SK-N-SH (cell line): Measurements from ENCODE around the gene SPACA9. TPM values are rescaled to one million over a fixed set of nuclear protein-coding genes. Genes with fewer than 3 reads are reported as not detected.

Experiments
- CTCF ChIA-PET: fragments of 300-600, 350-600 bp; formaldehyde crosslinking; extraction: SDS; loops from one replicate; lab custom pipeline; 2021; lab: Yijun Ruan, JAX
- POLR2A ChIA-PET: fragments of 350-600 bp; sonication (Branson Sonifier 250); formaldehyde crosslinking; extraction: SDS; loops from one replicate; lab custom pipeline; 2020; ENCODE audit warnings: antibody characterized with exemption, inconsistent platforms; lab: Yijun Ruan, JAX
- DNase-seq: peaks from one replicate; pipeline ENCODE4 v3.0.0; 2012
- H2AFZ ChIP-seq: fragments of 200-600 bp; sonication (generic); 2 replicates; pipeline ENCODE4 v1.8.1; 2016; ENCODE audit warnings: antibody characterized with exemption, mild to moderate bottlenecking, low read depth
- H3F3A ChIP-seq: fragments of 200-600 bp; sonication (generic); replicated peaks from 2 replicates; pipeline ENCODE3; 2016; ENCODE audit warnings: antibody characterized with exemption, mild to moderate bottlenecking; ENCODE audit not compliant: insufficient read depth
- H3K27ac ChIP-seq, 2 experiments: fragments of 200-500 bp in 1 of 2; fragments of 200-600 bp in 1 of 2; sonication (Bioruptor generic) in 1 of 2; sonication (generic), shearing (Covaris generic) in 1 of 2; 2 replicates each; pipeline versions ENCODE4 v1.5.1 to v1.6.1; 2014 to 2016; ENCODE audit warnings: low read depth in 2 of 2, inconsistent platforms in 1 of 2, low read length in 1 of 2, mild to moderate bottlenecking in 1 of 2, mixed read lengths in 1 of 2
- H3K27me3 ChIP-seq: fragments of 200-600 bp; sonication (generic), shearing (Covaris generic); 2 replicates; pipeline ENCODE4 v1.6.1; 2016; ENCODE audit warnings: mixed run types; ENCODE audit not compliant: insufficient read depth
- H3K36me3 ChIP-seq, 2 experiments: fragments of 200-500 bp in 1 of 2; fragments of 200-600 bp in 1 of 2; sonication (Bioruptor generic) in 1 of 2; sonication (generic) in 1 of 2; replicated peaks in 1 of 2; 2 replicates each; pipeline versions ENCODE3 to v1.5.1; 2014 to 2016; ENCODE audit warnings: low read length in 1 of 2, mild to moderate bottlenecking in 1 of 2; ENCODE audit not compliant: insufficient read depth in 2 of 2, control insufficient read depth in 1 of 2
- H3K4me1 ChIP-seq, 2 experiments: fragments of 200-500 bp in 1 of 2; fragments of 200-600 bp in 1 of 2; sonication (Bioruptor generic) in 1 of 2; sonication (generic), shearing (Covaris generic) in 1 of 2; 2 replicates each; pipeline versions ENCODE4 v1.5.1 to v1.6.1; 2014 to 2016; ENCODE audit warnings: low read depth in 1 of 2, low read length in 1 of 2, mixed run types in 1 of 2; ENCODE audit not compliant: insufficient read depth in 2 of 2, control insufficient read depth in 1 of 2
- H3K4me2 ChIP-seq: fragments of 200-600 bp; sonication (generic), shearing (Covaris generic); 2 replicates; pipeline ENCODE4 v1.6.1; 2017; ENCODE audit warnings: mixed run types
- H3K4me3 ChIP-seq, 2 experiments: fragments of 200-500 bp in 1 of 2; fragments of 200-600 bp in 1 of 2; sonication (Bioruptor generic) in 1 of 2; sonication (generic), shearing (Covaris generic) in 1 of 2; 2 replicates each; pipeline versions ENCODE4 v1.5.1 to v1.8.1; 2014 to 2016; ENCODE audit warnings: low read depth in 2 of 2, inconsistent platforms in 1 of 2, low read length in 1 of 2, mild to moderate bottlenecking in 1 of 2, mixed read lengths in 1 of 2, moderate library complexity in 1 of 2
- H3K79me2 ChIP-seq: fragments of 200-600 bp; sonication (generic); 2 replicates; pipeline ENCODE4 v1.8.1; 2017; ENCODE audit warnings: mild to moderate bottlenecking; ENCODE audit not compliant: insufficient read depth
- H3K9ac ChIP-seq: fragments of 200-600 bp; sonication (generic); 2 replicates; pipeline ENCODE4 v1.6.1; 2017; ENCODE audit warnings: mixed run types
- H3K9me2 ChIP-seq: fragments of 200-600 bp; sonication (generic); 2 replicates; pipeline ENCODE4 v1.6.1; 2017; ENCODE audit warnings: mixed run types
- H3K9me3 ChIP-seq: fragments of 200-600 bp; sonication (generic); 2 replicates; pipeline ENCODE4 v1.6.1; 2017; ENCODE audit warnings: mixed run types, mild to moderate bottlenecking, moderate library complexity
- H4K20me1 ChIP-seq: fragments of 200-600 bp; sonication (generic); 2 replicates; pipeline ENCODE4 v1.6.1; 2017; ENCODE audit warnings: mild to moderate bottlenecking, mixed run types; ENCODE audit not compliant: insufficient read depth
- CHD2 ChIP-seq: fragments of 150-350 bp; IDR thresholded peaks from 2 replicates; pipeline ENCODE4 v1.6.1; 2018; ENCODE audit warnings: low read length; ENCODE audit not compliant: partially characterized antibody
- FOSL2 ChIP-seq: IDR thresholded peaks from 2 replicates; pipeline ENCODE4 v1.4.0; 2012; ENCODE audit warnings: low read depth, mild to moderate bottlenecking, moderate library complexity, borderline replicate concordance
- FOXJ3 ChIP-seq: sonication (generic); formaldehyde crosslinking; IDR thresholded peaks from 2 replicates; pipeline ENCODE4 v1.5.1; 2020; ENCODE audit warnings: mild to moderate bottlenecking, missing genetic modification reagents
- FOXM1 ChIP-seq: IDR thresholded peaks from 2 replicates; pipeline ENCODE4 v1.4.0; 2012; ENCODE audit warnings: low read depth, mild to moderate bottlenecking
- RAD21 ChIP-seq: IDR thresholded peaks from 2 replicates; pipeline ENCODE4 v1.6.1; 2012; ENCODE audit warnings: mild to moderate bottlenecking, low read length
- RCOR1 ChIP-seq: fragments of 150-350 bp; IDR thresholded peaks from 2 replicates; pipeline ENCODE4 v1.6.1; 2017; ENCODE audit warnings: antibody characterized with exemption, low read length
- TAF1 ChIP-seq: IDR thresholded peaks from 2 replicates; pipeline ENCODE4 v1.6.1; 2012; ENCODE audit warnings: low read depth, mild to moderate bottlenecking, low read length, moderate library complexity, borderline replicate concordance
- TCF12 ChIP-seq: IDR thresholded peaks from 2 replicates; pipeline ENCODE4 v1.4.0; 2012
- TEAD4 ChIP-seq: IDR thresholded peaks from 2 replicates; pipeline ENCODE4 v1.4.0; 2012; ENCODE audit warnings: mild to moderate bottlenecking, borderline replicate concordance; ENCODE audit not compliant: insufficient read depth
- YY1 ChIP-seq: IDR thresholded peaks from 2 replicates; pipeline ENCODE4 v1.4.0; 2012; ENCODE audit warnings: low read depth, mild to moderate bottlenecking
- WGBS: methylation state at CpG from one replicate; pipeline ENCODE4 v1.1.6; 2017; ENCODE audit warnings: low lambda C conversion rate; 5-methylcytosine and 5-hydroxymethylcytosine counted together
- polyA plus RNA-seq, 3 experiments: library from polyadenylated mRNA; depleted of rRNA; stranded (reverse); fragments of >200 nt; gene quantifications; 2 replicates each; pipeline ENCODE4 v1.2.3, GENCODE V29; 2012
- TF ChIP-seq, protein P1 (sequence below): IDR thresholded peaks from 2 replicates; pipeline ENCODE4 v1.4.0; 2012; ENCODE audit warnings: low read depth, borderline replicate concordance
- TF ChIP-seq, protein P2 (sequence below): IDR thresholded peaks from 2 replicates; pipeline ENCODE4 v1.4.0; 2012; ENCODE audit warnings: low read depth
- TF ChIP-seq, protein P3 (sequence below): IDR thresholded peaks from 2 replicates; pipeline ENCODE4 v1.6.1; 2012; ENCODE audit warnings: mild to moderate bottlenecking, low read depth, low read length, moderate library complexity
- TF ChIP-seq, protein P4 (sequence below): fragments of 200-600 bp; sonication (generic); IDR thresholded peaks from 2 replicates; pipeline ENCODE4 v1.6.1; 2017; ENCODE audit warnings: antibody characterized with exemption, mild to moderate bottlenecking, moderate library complexity

Gene SPACA9
- polyA plus RNA-seq, 1 of the 3 experiments (the other 2 are of a cell fraction): 9.8 TPM

DNA sequence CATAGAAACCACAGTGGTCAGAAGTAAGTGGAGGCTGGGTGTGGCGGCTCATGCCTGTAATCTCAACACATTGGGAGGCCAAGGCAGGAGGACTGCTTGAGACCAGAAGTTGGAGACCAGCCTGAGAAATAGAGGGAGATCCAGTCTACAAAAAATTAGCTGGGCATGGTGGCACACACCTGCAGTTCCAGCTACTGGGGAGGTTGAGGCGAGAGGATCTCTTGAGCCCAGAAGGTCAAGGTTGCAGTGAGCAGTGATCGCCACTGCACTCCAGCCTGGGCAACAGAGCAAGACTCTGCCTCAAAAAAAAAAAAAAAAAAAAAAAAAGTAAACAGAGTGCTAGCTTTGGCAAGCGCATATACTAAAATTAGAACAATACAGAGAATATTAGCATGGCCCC lies 25.2 kb upstream of the SPACA9 start:
- Histone ChIP-seq H3K9me2 (no peaks in the 10 kb centered on the region), H3K27ac (no peak overlapping the region), H3K27me3 (no peaks in the 10 kb centered on the region), H3K4me3 (no peak overlapping the region), H3F3A (no peaks in the 10 kb centered on the region), H3K4me2 (no peak overlapping the region), H3K4me1 (peaks cover 0 to 32% of the 10 kb centered on the region in 2 experiments; a peak in 1 of 4 replicates), H3K9ac (no peak overlapping the region), H3K36me3 (no peaks in the 10 kb centered on the region), H4K20me1 (no peaks in the 10 kb centered on the region), H3K79me2 (no peaks in the 10 kb centered on the region), H2AFZ (no peak overlapping the region), H3K9me3 (no peaks in the 10 kb centered on the region)
- WGBS: 86% methylated on average over 4 of the region's 4 CpGs
- POLR2A ChIA-PET: no interaction called here
- TF ChIP-seq, protein P1, sequence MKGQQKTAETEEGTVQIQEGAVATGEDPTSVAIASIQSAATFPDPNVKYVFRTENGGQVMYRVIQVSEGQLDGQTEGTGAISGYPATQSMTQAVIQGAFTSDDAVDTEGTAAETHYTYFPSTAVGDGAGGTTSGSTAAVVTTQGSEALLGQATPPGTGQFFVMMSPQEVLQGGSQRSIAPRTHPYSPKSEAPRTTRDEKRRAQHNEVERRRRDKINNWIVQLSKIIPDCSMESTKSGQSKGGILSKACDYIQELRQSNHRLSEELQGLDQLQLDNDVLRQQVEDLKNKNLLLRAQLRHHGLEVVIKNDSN: no peak
- TF ChIP-seq, protein P2, sequence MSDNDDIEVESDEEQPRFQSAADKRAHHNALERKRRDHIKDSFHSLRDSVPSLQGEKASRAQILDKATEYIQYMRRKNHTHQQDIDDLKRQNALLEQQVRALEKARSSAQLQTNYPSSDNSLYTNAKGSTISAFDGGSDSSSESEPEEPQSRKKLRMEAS: no peak
- TF ChIP-seq CHD2: no peak
- no peak for TF ChIP-seq RAD21
- TF ChIP-seq, protein P3, sequence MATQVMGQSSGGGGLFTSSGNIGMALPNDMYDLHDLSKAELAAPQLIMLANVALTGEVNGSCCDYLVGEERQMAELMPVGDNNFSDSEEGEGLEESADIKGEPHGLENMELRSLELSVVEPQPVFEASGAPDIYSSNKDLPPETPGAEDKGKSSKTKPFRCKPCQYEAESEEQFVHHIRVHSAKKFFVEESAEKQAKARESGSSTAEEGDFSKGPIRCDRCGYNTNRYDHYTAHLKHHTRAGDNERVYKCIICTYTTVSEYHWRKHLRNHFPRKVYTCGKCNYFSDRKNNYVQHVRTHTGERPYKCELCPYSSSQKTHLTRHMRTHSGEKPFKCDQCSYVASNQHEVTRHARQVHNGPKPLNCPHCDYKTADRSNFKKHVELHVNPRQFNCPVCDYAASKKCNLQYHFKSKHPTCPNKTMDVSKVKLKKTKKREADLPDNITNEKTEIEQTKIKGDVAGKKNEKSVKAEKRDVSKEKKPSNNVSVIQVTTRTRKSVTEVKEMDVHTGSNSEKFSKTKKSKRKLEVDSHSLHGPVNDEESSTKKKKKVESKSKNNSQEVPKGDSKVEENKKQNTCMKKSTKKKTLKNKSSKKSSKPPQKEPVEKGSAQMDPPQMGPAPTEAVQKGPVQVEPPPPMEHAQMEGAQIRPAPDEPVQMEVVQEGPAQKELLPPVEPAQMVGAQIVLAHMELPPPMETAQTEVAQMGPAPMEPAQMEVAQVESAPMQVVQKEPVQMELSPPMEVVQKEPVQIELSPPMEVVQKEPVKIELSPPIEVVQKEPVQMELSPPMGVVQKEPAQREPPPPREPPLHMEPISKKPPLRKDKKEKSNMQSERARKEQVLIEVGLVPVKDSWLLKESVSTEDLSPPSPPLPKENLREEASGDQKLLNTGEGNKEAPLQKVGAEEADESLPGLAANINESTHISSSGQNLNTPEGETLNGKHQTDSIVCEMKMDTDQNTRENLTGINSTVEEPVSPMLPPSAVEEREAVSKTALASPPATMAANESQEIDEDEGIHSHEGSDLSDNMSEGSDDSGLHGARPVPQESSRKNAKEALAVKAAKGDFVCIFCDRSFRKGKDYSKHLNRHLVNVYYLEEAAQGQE: no peak
- no peak for TF ChIP-seq YY1
- TF ChIP-seq FOXM1: no peak
- TF ChIP-seq TCF12: no peak
- no peak for TF ChIP-seq FOSL2
- TF ChIP-seq FOXJ3 (CRISPR knock-in tag): no peak
- TF ChIP-seq TEAD4: no peak
- TF ChIP-seq TAF1: no peak
- TF ChIP-seq, protein P4, sequence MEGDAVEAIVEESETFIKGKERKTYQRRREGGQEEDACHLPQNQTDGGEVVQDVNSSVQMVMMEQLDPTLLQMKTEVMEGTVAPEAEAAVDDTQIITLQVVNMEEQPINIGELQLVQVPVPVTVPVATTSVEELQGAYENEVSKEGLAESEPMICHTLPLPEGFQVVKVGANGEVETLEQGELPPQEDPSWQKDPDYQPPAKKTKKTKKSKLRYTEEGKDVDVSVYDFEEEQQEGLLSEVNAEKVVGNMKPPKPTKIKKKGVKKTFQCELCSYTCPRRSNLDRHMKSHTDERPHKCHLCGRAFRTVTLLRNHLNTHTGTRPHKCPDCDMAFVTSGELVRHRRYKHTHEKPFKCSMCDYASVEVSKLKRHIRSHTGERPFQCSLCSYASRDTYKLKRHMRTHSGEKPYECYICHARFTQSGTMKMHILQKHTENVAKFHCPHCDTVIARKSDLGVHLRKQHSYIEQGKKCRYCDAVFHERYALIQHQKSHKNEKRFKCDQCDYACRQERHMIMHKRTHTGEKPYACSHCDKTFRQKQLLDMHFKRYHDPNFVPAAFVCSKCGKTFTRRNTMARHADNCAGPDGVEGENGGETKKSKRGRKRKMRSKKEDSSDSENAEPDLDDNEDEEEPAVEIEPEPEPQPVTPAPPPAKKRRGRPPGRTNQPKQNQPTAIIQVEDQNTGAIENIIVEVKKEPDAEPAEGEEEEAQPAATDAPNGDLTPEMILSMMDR: no peak
- TF ChIP-seq RCOR1: no peak
- DNase-seq: no peak
- CTCF ChIA-PET: no interaction called here
